ENCODE data around the gene BCS1L. TPM values are rescaled to one million over a fixed set of nuclear protein-coding genes. Genes with fewer than 3 reads are reported as not detected.

Gene BCS1L
- total and polyA plus RNA-seq, 2 donors from 2014 or later: 40.7 to 43.3 TPM

- H3K9ac ChIP-seq (ENCODE audit: low read length in 3 of 3): no peak overlapping the region
- H3K36me3 ChIP-seq (ENCODE audit: control insufficient read depth in 2 of 3, insufficient read depth in 3 of 3, low read length in 3 of 3): peaks cover 0 to 8% (median 6%) of the 10 kb centered on the region in 3 donors
- FAIRE-seq (no peak), DNase-seq (no peak)
- no peaks in the 10 kb centered on the region for H3K9me3 ChIP-seq (ENCODE audit: control insufficient read depth in 2 of 3, insufficient read depth in 1 of 3, low read length in 3 of 3)
- TF ChIP-seq CTCF (IDR thresholded peaks at IDR 0.05; ENCODE audit: borderline replicate concordance, extremely low read depth, insufficient read depth): no peak
- H3K4me1 ChIP-seq (ENCODE audit: control insufficient read depth in 2 of 3, insufficient read depth in 2 of 3, low read depth in 1 of 3, low read length in 3 of 3): no peaks in the 10 kb centered on the region
- intact Hi-C loops (cut with DNase I): no loop called here
- H3K27me3 ChIP-seq (ENCODE audit: control insufficient read depth, insufficient read depth, low read length): no peaks in the 10 kb centered on the region
- H3K4me3 ChIP-seq (ENCODE audit: low read length in 3 of 3): no peak overlapping the region
- no peak overlapping the region for H3K27ac ChIP-seq (ENCODE audit: low read depth in 2 of 2, low read length in 2 of 2)
Observed at GRCh38 chr2:218703341-218703740, 43.9 kb downstream of the BCS1L start.

GRCh38 chr2:218708086-218708485 is 48.6 kb downstream of the BCS1L start:
- intact Hi-C loops (cut with DNase I): no loop called here
- Histone ChIP-seq H3K4me1 (ENCODE audit: control insufficient read depth in 2 of 3, insufficient read depth in 2 of 3, low read depth in 1 of 3, low read length in 3 of 3) (peaks cover 3 to 6% (median 6%) of the 10 kb centered on the region in 3 donors), H3K9ac (ENCODE audit: low read length in 3 of 3) (no peak overlapping the region), H3K9me3 (ENCODE audit: control insufficient read depth in 2 of 3, insufficient read depth in 1 of 3, low read length in 3 of 3) (no peaks in the 10 kb centered on the region), H3K4me3 (ENCODE audit: low read length in 3 of 3) (no peak overlapping the region), H3K36me3 (ENCODE audit: control insufficient read depth in 2 of 3, insufficient read depth in 3 of 3, low read length in 3 of 3) (no peaks in the 10 kb centered on the region), H3K27me3 (ENCODE audit: control insufficient read depth, insufficient read depth, low read length) (no peaks in the 10 kb centered on the region), H3K27ac (ENCODE audit: low read depth in 2 of 2, low read length in 2 of 2) (no peak overlapping the region)
- DNase-seq: no peak
- FAIRE-seq: no peak
- no peak for TF ChIP-seq CTCF (IDR thresholded peaks at IDR 0.05; ENCODE audit: borderline replicate concordance, extremely low read depth, insufficient read depth)

- no peak for TF ChIP-seq CTCF (IDR thresholded peaks at IDR 0.05; ENCODE audit: borderline replicate concordance, extremely low read depth, insufficient read depth)
- H3K4me3 ChIP-seq (ENCODE audit: low read length in 3 of 3): peak overlapping the region in 1 of 3 donors; percentile 72
Observed at GRCh38 chr2:218709908-218710307, 50.4 kb downstream of the BCS1L start.

GRCh38 chr2:218710334-218710686 is 50.8 kb downstream of the BCS1L start:
- H3K36me3 ChIP-seq (ENCODE audit: control insufficient read depth in 2 of 3, insufficient read depth in 3 of 3, low read length in 3 of 3): no peaks in the 10 kb centered on the region
- H3K4me3 ChIP-seq (ENCODE audit: low read length in 3 of 3): peak overlapping the region; percentile 53 to 72 (median 56)
- H3K27ac ChIP-seq (ENCODE audit: low read depth in 2 of 2, low read length in 2 of 2): no peak overlapping the region
- H3K27me3 ChIP-seq (ENCODE audit: control insufficient read depth, insufficient read depth, low read length): no peaks in the 10 kb centered on the region
- H3K9ac ChIP-seq (ENCODE audit: low read length in 3 of 3): no peak overlapping the region
- intact Hi-C loops (cut with DNase I): no loop called here
- DNase-seq (no peak), FAIRE-seq (no peak)
- H3K9me3 ChIP-seq (ENCODE audit: control insufficient read depth in 2 of 3, insufficient read depth in 1 of 3, low read length in 3 of 3): no peaks in the 10 kb centered on the region
- no peak for TF ChIP-seq CTCF (IDR thresholded peaks at IDR 0.05; ENCODE audit: borderline replicate concordance, extremely low read depth, insufficient read depth)
- peaks cover 3 to 6% (median 6%) of the 10 kb centered on the region in 3 donors for H3K4me1 ChIP-seq (ENCODE audit: control insufficient read depth in 2 of 3, insufficient read depth in 2 of 3, low read depth in 1 of 3, low read length in 3 of 3)

More at GRCh38 chr2:218709908-218710307, 50.4 kb downstream of the BCS1L start:
- peaks cover 3 to 6% (median 6%) of the 10 kb centered on the region in 3 donors for H3K4me1 ChIP-seq (ENCODE audit: control insufficient read depth in 2 of 3, insufficient read depth in 2 of 3, low read depth in 1 of 3, low read length in 3 of 3)
- no peak overlapping the region for H3K9ac ChIP-seq (ENCODE audit: low read length in 3 of 3)
- no peaks in the 10 kb centered on the region for H3K36me3 ChIP-seq (ENCODE audit: control insufficient read depth in 2 of 3, insufficient read depth in 3 of 3, low read length in 3 of 3)
- FAIRE-seq (no peak), DNase-seq (peak in 1 of 5 donors; percentile 64)
- H3K27me3 ChIP-seq (ENCODE audit: control insufficient read depth, insufficient read depth, low read length): no peaks in the 10 kb centered on the region
- intact Hi-C loops (cut with DNase I): no loop called here
- H3K27ac ChIP-seq (ENCODE audit: low read depth in 2 of 2, low read length in 2 of 2): no peak overlapping the region
- H3K9me3 ChIP-seq (ENCODE audit: control insufficient read depth in 2 of 3, insufficient read depth in 1 of 3, low read length in 3 of 3): no peaks in the 10 kb centered on the region

Measured in kidney (tissue), 14 donors.